ENCODE measurements around the gene LONP2. TPM values are rescaled to one million over a fixed set of nuclear protein-coding genes. Genes with fewer than 3 reads are reported as not detected.

LONP2 gene
- total RNA-seq, 1 donor from 2014 or later: 30.6 TPM

DNA sequence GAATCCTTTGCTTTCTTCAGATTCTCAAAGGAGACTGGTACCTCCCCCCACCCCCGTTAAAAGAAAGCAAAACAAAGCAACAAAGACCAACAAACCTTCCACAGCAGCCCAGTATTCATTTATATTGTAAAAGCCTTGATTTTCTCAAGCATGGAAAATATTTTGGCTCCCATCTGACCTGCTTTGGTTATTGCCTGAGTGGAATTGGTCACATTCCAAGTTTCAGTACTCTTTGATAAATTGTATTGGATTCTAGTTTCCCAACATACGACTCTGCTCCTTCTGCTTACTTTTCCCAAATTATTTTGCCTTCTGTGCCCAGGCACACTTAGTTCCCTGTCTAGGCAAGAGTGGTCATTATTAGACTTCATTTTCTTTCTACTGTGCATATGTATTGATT lies 2.0 kb downstream of the LONP2 start:
- Histone ChIP-seq H3K4me3 (no peak overlapping the region), H3K9ac (no peak overlapping the region), H4K20me1 (ENCODE audit: low read depth) (peaks cover 15% of the 10 kb centered on the region), H3K36me3 (no peaks in the 10 kb centered on the region), H3K27ac (no peak overlapping the region), H3K4me2 (no peak overlapping the region), H3K27me3 (no peaks in the 10 kb centered on the region), H2AFZ (replicated peaks) (no peak overlapping the region), H3K79me2 (ENCODE audit: low read depth) (peaks cover 54% of the 10 kb centered on the region), H3K9me3 (ENCODE audit: low read depth) (no peaks in the 10 kb centered on the region), H3F3A (ENCODE audit: low read depth) (peaks cover 4% of the 10 kb centered on the region), H3K4me1 (peaks cover 6% of the 10 kb centered on the region)
- DNase-seq (ENCODE audit: low spot score): no peak
- H3K4me3 Mint-ChIP-seq: peak overlapping the region; percentile 90
- H3K36me3 Mint-ChIP-seq: no peaks in the 10 kb centered on the region
- no peak overlapping the region for H3K27ac Mint-ChIP-seq
- TF ChIP-seq, protein P1, sequence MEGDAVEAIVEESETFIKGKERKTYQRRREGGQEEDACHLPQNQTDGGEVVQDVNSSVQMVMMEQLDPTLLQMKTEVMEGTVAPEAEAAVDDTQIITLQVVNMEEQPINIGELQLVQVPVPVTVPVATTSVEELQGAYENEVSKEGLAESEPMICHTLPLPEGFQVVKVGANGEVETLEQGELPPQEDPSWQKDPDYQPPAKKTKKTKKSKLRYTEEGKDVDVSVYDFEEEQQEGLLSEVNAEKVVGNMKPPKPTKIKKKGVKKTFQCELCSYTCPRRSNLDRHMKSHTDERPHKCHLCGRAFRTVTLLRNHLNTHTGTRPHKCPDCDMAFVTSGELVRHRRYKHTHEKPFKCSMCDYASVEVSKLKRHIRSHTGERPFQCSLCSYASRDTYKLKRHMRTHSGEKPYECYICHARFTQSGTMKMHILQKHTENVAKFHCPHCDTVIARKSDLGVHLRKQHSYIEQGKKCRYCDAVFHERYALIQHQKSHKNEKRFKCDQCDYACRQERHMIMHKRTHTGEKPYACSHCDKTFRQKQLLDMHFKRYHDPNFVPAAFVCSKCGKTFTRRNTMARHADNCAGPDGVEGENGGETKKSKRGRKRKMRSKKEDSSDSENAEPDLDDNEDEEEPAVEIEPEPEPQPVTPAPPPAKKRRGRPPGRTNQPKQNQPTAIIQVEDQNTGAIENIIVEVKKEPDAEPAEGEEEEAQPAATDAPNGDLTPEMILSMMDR (IDR thresholded peaks at IDR 0.05): no peak
- TF ChIP-seq EZH2 (IDR thresholded peaks at IDR 0.05): no peak
- TF ChIP-seq EZH2phosphoT487 (IDR thresholded peaks at IDR 0.05): no peak
- peaks cover 4% of the 10 kb centered on the region for H3K9me3 Mint-ChIP-seq
- no peaks in the 10 kb centered on the region for H3K27me3 Mint-ChIP-seq (ENCODE audit: insufficient read depth, low read depth)
- peaks cover 14% of the 10 kb centered on the region for H3K4me1 Mint-ChIP-seq

GRCh38 chr16:48247311-48247710 lies 3.2 kb downstream of the LONP2 start, which contains the start of gene ABCC11:
ABCC11 (minus strand) TSS chr16:48247539; CDS start chr16:48231921, 15,618 bp downstream.
- Histone ChIP-seq H2AFZ (replicated peaks) (no peak within 1 kb of the TSS), H3F3A (ENCODE audit: low read depth) (peaks cover 4% of the 10 kb centered on the region), H3K4me3 (no peak within 1 kb of the TSS), H3K9me3 (ENCODE audit: low read depth) (no peaks in the 10 kb centered on the region), H3K79me2 (ENCODE audit: low read depth) (peaks cover 57% of the 10 kb centered on the region), H4K20me1 (ENCODE audit: low read depth) (peaks cover 20% of the 10 kb centered on the region), H3K4me1 (peaks cover 6% of the 10 kb centered on the region), H3K4me2 (no peak within 1 kb of the TSS), H3K36me3 (no peaks in the 10 kb centered on the region), H3K27ac (no peak within 1 kb of the TSS), H3K9ac (no peak within 1 kb of the TSS), H3K27me3 (no peaks in the 10 kb centered on the region)
- H3K4me3 Mint-ChIP-seq: no peak within 1 kb of the TSS
- TF ChIP-seq, protein P1 (IDR thresholded peaks at IDR 0.05): no peak
- TF ChIP-seq EZH2phosphoT487 (IDR thresholded peaks at IDR 0.05) (no peak), EZH2 (IDR thresholded peaks at IDR 0.05) (no peak)
- no peaks in the 10 kb centered on the region for H3K9me3 Mint-ChIP-seq
- H3K36me3 Mint-ChIP-seq: no peaks in the 10 kb centered on the region
- H3K4me1 Mint-ChIP-seq: peaks cover 14% of the 10 kb centered on the region
- no peaks in the 10 kb centered on the region for H3K27me3 Mint-ChIP-seq (ENCODE audit: insufficient read depth, low read depth)
- DNase-seq (ENCODE audit: low spot score): no peak
- no peak within 1 kb of the TSS for H3K27ac Mint-ChIP-seq

DNA sequence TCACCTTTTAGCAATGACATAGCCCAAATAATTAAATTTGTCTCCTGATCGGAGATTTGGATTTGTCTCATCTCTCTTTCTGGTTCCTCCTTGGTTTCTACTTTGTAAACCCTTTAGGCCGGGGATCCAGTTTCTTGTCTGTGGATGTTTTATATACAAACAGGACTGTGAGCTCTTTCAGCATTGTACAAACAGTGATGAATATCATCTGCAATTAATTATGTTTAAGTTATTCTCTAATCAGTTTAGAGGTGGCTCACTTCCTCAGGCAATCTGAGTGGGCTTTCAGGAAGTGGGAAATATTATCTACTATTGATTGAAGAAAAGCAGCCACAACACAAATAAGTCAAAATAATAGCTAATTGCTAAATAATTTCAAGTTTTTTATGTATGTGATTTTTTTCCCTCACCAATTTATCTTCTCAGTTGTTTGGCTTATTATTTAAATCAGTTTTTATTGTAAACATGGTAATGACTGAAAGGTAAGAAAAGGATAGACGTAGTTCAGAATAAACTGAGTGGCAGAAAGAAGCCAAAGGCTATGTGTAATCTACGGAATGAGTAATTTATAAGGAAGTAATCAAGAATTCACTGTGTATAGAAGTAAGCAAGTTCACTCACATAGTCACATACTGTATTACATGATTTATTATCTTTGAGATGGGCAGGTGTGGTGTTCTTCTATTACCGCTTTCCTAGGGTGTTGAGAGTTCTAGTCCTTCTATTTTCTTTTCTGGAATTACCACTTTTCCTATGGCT lies 6.6 kb downstream of the LONP2 start:
- Histone ChIP-seq H3F3A (ENCODE audit: low read depth) (no peaks in the 10 kb centered on the region), H3K27me3 (no peaks in the 10 kb centered on the region), H3K9me3 (ENCODE audit: low read depth) (no peaks in the 10 kb centered on the region), H2AFZ (replicated peaks) (no peak overlapping the region), H4K20me1 (ENCODE audit: low read depth) (peaks cover 11% of the 10 kb centered on the region), H3K27ac (no peak overlapping the region), H3K9ac (no peak overlapping the region), H3K79me2 (ENCODE audit: low read depth) (peaks cover 42% of the 10 kb centered on the region), H3K4me1 (no peaks in the 10 kb centered on the region), H3K4me3 (no peak overlapping the region), H3K36me3 (peaks cover 6% of the 10 kb centered on the region), H3K4me2 (no peak overlapping the region)
- Mint-ChIP-seq H3K36me3 (peaks cover 6% of the 10 kb centered on the region), H3K9me3 (no peaks in the 10 kb centered on the region), H3K4me1 (peaks cover 6% of the 10 kb centered on the region), H3K27ac (no peak overlapping the region), H3K27me3 (ENCODE audit: insufficient read depth, low read depth) (no peaks in the 10 kb centered on the region), H3K4me3 (no peak overlapping the region)
- no peak for DNase-seq (ENCODE audit: low spot score)
- TF ChIP-seq EZH2 (IDR thresholded peaks at IDR 0.05) (no peak), EZH2phosphoT487 (IDR thresholded peaks at IDR 0.05) (no peak)
- TF ChIP-seq, protein P1 (IDR thresholded peaks at IDR 0.05): no peak

Measured in neural progenitor cell (in vitro differentiated cells).